ENCODE data around the gene CENPB. TPM values are rescaled to one million over a fixed set of nuclear protein-coding genes. Genes with fewer than 3 reads are reported as not detected.
"Not testable (repeated sequence)": the region's sequence is repeated elsewhere in the genome, so short reads cannot be mapped to it uniquely, and the experiment has no call there.

Gene CENPB
- total and polyA plus RNA-seq, 8 donors, result 30.2 to 46.5 (median 39.3) TPM

DNA sequence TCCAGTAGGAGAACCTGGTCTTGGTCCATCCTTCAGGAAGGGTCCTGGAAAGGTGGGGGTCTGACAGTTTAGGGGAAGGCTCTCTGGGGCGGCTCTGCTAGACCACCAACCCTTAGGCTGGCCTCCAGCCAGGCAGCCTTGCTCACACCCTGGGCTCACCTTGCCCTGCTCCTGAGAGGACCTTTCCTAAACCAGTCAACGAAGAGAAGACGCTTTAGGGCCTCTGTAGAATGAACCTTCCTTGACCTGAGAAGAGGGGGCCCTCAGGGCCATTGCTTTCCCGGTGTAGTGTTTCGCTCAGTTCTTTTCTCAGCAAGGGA, 10.6 kb upstream of the CENPB start:
- Histone ChIP-seq H3K27ac (no peak overlapping the region), H3K27me3 (no peaks in the 10 kb centered on the region), H3K4me3 (peak overlapping the region in 1 of 4 donors; percentile 72), H3K4me1 (peaks cover 0 to 7% (median 0%) of the 10 kb centered on the region in 3 donors), H3K36me3 (no peaks in the 10 kb centered on the region), H3K9me3 (no peaks in the 10 kb centered on the region)
- TF ChIP-seq, protein P1, sequence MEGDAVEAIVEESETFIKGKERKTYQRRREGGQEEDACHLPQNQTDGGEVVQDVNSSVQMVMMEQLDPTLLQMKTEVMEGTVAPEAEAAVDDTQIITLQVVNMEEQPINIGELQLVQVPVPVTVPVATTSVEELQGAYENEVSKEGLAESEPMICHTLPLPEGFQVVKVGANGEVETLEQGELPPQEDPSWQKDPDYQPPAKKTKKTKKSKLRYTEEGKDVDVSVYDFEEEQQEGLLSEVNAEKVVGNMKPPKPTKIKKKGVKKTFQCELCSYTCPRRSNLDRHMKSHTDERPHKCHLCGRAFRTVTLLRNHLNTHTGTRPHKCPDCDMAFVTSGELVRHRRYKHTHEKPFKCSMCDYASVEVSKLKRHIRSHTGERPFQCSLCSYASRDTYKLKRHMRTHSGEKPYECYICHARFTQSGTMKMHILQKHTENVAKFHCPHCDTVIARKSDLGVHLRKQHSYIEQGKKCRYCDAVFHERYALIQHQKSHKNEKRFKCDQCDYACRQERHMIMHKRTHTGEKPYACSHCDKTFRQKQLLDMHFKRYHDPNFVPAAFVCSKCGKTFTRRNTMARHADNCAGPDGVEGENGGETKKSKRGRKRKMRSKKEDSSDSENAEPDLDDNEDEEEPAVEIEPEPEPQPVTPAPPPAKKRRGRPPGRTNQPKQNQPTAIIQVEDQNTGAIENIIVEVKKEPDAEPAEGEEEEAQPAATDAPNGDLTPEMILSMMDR (IDR thresholded peaks at IDR 0.05), result no peak
- intact Hi-C loops (cut with DNase I), result no loop called here
- no peak for FAIRE-seq
- peak in 1 of 6 donors; percentile 21 for DNase-seq
- WGBS, 2 donors, result 89% methylated on average over 5 of the region's 5 CpGs
- no peak for ATAC-seq

DNA sequence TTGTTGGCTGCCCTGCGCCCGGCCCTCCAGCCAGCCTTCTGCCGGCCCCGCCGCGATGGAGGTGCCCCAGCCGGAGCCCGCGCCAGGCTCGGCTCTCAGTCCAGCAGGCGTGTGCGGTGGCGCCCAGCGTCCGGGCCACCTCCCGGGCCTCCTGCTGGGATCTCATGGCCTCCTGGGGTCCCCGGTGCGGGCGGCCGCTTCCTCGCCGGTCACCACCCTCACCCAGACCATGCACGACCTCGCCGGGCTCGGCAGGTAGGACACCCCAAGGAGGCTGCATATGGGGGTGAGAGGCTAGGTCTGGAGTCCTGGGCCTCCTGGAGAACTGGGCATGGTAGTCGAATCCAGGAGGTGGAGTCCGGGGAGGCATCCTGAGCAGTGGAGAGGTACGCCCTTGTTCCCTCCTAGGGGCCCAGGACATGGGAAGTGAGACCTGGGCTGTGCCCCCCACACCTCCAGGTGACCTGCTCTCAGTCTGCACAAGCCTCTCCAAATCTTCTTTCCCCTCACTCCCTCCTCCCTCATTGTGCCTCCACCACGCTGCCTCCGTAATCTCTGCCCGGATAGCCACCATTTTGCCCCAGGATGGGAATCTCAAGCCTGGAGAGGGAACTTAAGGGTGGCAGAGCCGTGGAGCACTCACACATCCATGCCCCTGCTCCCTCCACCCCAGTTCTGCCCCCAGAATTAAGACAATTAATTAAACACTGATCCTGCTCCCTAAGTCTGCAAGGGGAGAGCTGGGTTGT, 10.1 kb upstream of the CENPB start:
- DNase-seq, result peak in 2 of 6 donors; percentile 41 to 77
- Histone ChIP-seq H3K36me3 (no peaks in the 10 kb centered on the region), H3K27me3 (no peaks in the 10 kb centered on the region), H3K4me1 (peaks cover 0 to 7% (median 0%) of the 10 kb centered on the region in 3 donors), H3K4me3 (peak overlapping the region; percentile 3 to 72 (median 50)), H3K27ac (no peak overlapping the region), H3K9me3 (no peaks in the 10 kb centered on the region)
- no peak for FAIRE-seq
- 15 to 19% methylated on average over 26 to 33 of the region's 33 CpGs for WGBS, 2 donors
- peak in 1 of 4 donors; percentile 6 for ATAC-seq
- intact Hi-C loops (cut with DNase I), result no loop called here
- TF ChIP-seq, protein P1 (IDR thresholded peaks at IDR 0.05), result no peak

DNA sequence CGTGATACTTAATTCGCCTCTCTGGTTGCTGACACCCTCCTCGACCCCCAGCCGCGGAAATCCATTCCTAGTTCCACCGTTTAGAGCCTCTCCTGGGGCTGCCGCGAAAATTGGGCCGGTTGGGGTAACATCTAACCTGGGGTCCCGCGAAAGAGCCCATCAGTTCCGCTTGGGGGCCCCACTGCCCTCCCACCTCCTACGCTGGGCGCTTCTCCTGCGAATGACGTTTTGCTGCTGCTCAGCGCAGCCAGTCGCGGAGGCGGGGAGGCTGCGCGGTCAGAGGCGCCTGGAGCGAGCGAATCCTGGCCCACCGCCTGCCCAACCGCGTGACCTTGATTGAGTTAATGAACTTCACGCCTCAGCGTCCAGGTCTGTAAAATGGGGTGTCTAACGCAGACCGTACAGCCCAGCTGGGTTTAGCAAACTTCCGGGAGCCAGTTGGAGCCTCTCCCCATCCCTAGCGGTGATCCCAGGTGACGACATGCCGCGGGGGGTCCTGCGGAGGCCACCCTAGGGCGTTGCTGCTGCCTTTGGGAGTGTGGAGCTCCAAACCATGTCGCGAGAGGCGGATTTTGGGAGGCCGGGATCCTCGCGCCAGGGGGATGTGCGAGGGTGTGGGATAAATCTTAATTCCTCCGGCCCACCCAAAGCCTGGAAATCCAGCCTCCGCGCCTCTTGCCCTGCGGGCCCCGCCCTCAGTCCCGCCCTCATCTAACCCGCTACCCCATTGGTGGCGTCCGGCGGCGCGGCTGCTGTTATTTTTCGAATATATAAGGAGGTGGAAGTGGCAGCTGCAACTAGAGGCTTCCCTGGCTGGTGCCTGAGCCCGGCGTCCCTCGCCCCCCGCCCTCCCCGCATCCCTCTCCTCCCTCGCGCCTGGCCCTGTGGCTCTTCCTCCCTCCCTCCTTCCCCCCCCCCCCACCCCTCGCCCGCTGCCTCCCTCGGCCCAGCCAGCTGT, 9.2 kb upstream of the CENPB start, which contains the start of gene CDC25B:
CDC25B (plus strand) TSS at position 800 of the 958 bp plus-strand sequence. CDS start 222 bp downstream, outside the sequence.
- 1 to 3% methylated on average over 51 to 68 of the region's 69 CpGs for WGBS, 2 donors
- no peaks in the 10 kb centered on the region for H3K27me3 ChIP-seq
- ATAC-seq, result peak; percentile 95 to 96 (median 96)
- H3K4me1 ChIP-seq, result peaks cover 0 to 7% (median 0%) of the 10 kb centered on the region in 3 donors
- intact Hi-C loops (cut with DNase I), result no loop called here
- peak within 1 kb of the TSS; percentile 59 to 93 (median 83) for H3K27ac ChIP-seq
- TF ChIP-seq, protein P1 (IDR thresholded peaks at IDR 0.05), result peak in 3 of 4 donors; percentile 17 to 29 (median 23)
- peak; percentile 87 to 94 (median 92) for DNase-seq
- H3K4me3 ChIP-seq, result peak within 1 kb of the TSS; percentile 47 to 72 (median 54)
- H3K36me3 ChIP-seq, result no peaks in the 10 kb centered on the region
- no peak for FAIRE-seq
- H3K9me3 ChIP-seq, result no peaks in the 10 kb centered on the region

GRCh38 chr20:3794701-3795420, 8.3 kb upstream of the CENPB start:
- peaks cover 0 to 7% (median 0%) of the 10 kb centered on the region in 3 donors for H3K4me1 ChIP-seq
- intact Hi-C loops (cut with DNase I), result no loop called here
- no peak for FAIRE-seq
- no peak for ATAC-seq
- peak overlapping the region in 3 of 4 donors; percentile 59 to 92 (median 74) for H3K27ac ChIP-seq
- peak in 2 of 6 donors; percentile 33 to 62 for DNase-seq
- H3K9me3 ChIP-seq, result no peaks in the 10 kb centered on the region
- H3K27me3 ChIP-seq, result no peaks in the 10 kb centered on the region
- 85 to 89% methylated on average over 25 of the region's 25 CpGs for WGBS, 2 donors
- peak overlapping the region in 2 of 4 donors; percentile 54 to 72 for H3K4me3 ChIP-seq
- H3K36me3 ChIP-seq, result no peaks in the 10 kb centered on the region
- TF ChIP-seq, protein P1 (IDR thresholded peaks at IDR 0.05), result no peak

DNA sequence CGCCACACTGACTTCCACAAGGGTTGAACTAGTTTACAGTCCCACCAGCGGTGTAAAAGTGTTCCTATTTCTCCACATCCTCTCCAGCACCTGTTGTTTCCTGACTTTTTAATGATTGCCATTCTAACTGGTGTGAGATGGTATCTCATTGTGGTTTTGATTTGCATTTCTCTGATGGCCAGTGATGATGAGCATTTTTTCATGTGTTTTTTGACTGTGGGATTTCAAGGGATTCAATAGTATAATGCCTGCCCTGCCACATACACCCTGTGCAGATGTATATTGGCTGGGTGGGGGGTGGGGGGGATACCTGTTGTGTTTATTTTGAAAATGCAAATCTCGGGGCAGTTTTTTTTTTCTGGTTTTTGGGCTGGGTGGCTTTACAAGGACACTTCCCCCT, 7.6 kb upstream of the CENPB start:
- H3K9me3 ChIP-seq; H3K27me3 ChIP-seq; ATAC-seq; FAIRE-seq; DNase-seq; H3K36me3 ChIP-seq; H3K4me1 ChIP-seq; H3K4me3 ChIP-seq; H3K27ac ChIP-seq; intact Hi-C loops (cut with DNase I): not testable (repeated sequence)
- 67 to 85% methylated on average over 1 to 2 of the region's 3 CpGs for WGBS, 2 donors

DNA sequence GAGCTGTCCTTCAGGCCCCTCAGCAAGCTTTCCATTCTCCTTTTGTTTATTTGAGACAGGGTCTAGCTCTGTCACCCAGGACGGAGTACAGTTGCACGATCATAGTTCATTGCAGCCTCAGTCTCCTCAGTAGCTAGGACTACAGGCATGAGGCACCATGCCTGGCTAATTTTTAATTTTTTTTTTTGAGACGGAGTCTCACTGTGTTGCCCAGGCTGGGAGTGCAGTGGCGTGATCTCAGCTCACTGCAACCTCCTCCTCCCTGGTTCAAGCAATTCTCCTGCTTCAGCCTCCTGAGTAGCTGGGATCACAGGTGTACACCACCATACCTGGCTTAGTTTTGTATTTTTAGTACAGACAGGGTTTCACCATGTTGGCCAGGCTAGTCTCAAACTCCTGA, 2.7 kb upstream of the CENPB start:
- H3K27me3 ChIP-seq, DNase-seq, FAIRE-seq, H3K4me3 ChIP-seq, H3K27ac ChIP-seq, ATAC-seq, H3K9me3 ChIP-seq, H3K36me3 ChIP-seq: not testable (repeated sequence)
- H3K4me1 ChIP-seq, result peaks cover 7 to 23% (median 11%) of the 10 kb centered on the region in 3 donors
- intact Hi-C loops (cut with DNase I), result loop anchor here in 1 of 3 donors (5.0 kb wide), 1 partner anchor 33 kb away; the partner anchor contains the start of gene AP5S1
- WGBS, 2 donors, result 91% methylated on average over 4 of the region's 4 CpGs
